Large intestine (tissue), 3 donors: ENCODE data around the gene CLEC7A. TPM values are rescaled to one million over a fixed set of nuclear protein-coding genes. Genes with fewer than 3 reads are reported as not detected.

Experiments
- DNase-seq, 2 donors: peaks; one replicate each; pipeline versions ENCODE4 v3.0.0 to v3.0.0-alpha.2; 2013
- H3K27ac ChIP-seq: one replicate; pipeline ENCODE4 v1.5.1; 2013; ENCODE audit warnings: low read length
- H3K27me3 ChIP-seq: 2 replicates; pipeline ENCODE4 v1.6.1; 2013; ENCODE audit warnings: low read length; ENCODE audit not compliant: control insufficient read depth, insufficient read depth
- H3K36me3 ChIP-seq: 2 replicates; pipeline ENCODE4 v1.6.1; 2013; ENCODE audit warnings: low read length; ENCODE audit not compliant: control insufficient read depth, insufficient read depth
- H3K4me1 ChIP-seq: one replicate; pipeline ENCODE4 v1.6.1; 2013; ENCODE audit warnings: low read length; ENCODE audit not compliant: control insufficient read depth, insufficient read depth
- H3K4me3 ChIP-seq: one replicate; pipeline ENCODE4 v1.5.1; 2013; ENCODE audit warnings: low read length
- H3K9me3 ChIP-seq: one replicate; pipeline ENCODE4 v1.6.1; 2013; ENCODE audit warnings: mild to moderate bottlenecking, low read depth, low read length, moderate library complexity; ENCODE audit not compliant: control insufficient read depth
- WGBS: methylation state at CpG from one replicate; pipeline ENCODE4 v1.1.5; 2013; ENCODE audit warnings: low lambda C conversion rate; ENCODE audit not compliant: insufficient coverage; 5-methylcytosine and 5-hydroxymethylcytosine counted together
- polyA plus RNA-seq: library from polyadenylated mRNA; unstranded; fragments of 120-200 nt; gene quantifications from one replicate; pipeline ENCODE4 v1.2.1, GENCODE V29; 2013

The CLEC7A gene
- polyA plus RNA-seq, 1 donor, result 8.3 TPM

GRCh38 chr12:10165421-10165820 lies 35.4 kb upstream of the CLEC7A start:
- no peak for DNase-seq
- no CpG with 5 or more reads among the region's 1 CpG for WGBS
- Histone ChIP-seq H3K36me3 (no peaks in the 10 kb centered on the region), H3K27me3 (no peaks in the 10 kb centered on the region), H3K4me3 (no peak overlapping the region), H3K4me1 (no peaks in the 10 kb centered on the region), H3K27ac (no peak overlapping the region), H3K9me3 (no peaks in the 10 kb centered on the region)

- Histone ChIP-seq H3K27ac (no peak overlapping the region), H3K27me3 (peaks cover 2% of the 10 kb centered on the region), H3K4me3 (no peak overlapping the region), H3K9me3 (no peaks in the 10 kb centered on the region), H3K4me1 (no peaks in the 10 kb centered on the region), H3K36me3 (no peaks in the 10 kb centered on the region)
- DNase-seq, result no peak
- no CpG with 5 or more reads among the region's 3 CpGs for WGBS
Observed at GRCh38 chr12:10163084-10163483, 33.1 kb upstream of the CLEC7A start.

- no peaks in the 10 kb centered on the region for H3K9me3 ChIP-seq
- 79% methylated on average over 3 of the region's 7 CpGs for WGBS
- DNase-seq, result no peak
- no peaks in the 10 kb centered on the region for H3K36me3 ChIP-seq
- H3K4me1 ChIP-seq, result no peaks in the 10 kb centered on the region
- H3K27ac ChIP-seq, result no peak overlapping the region
- H3K4me3 ChIP-seq, result no peak overlapping the region
- peaks cover 2% of the 10 kb centered on the region for H3K27me3 ChIP-seq
Observed at GRCh38 chr12:10160617-10161385, 30.8 kb upstream of the CLEC7A start.

- no peaks in the 10 kb centered on the region for H3K9me3 ChIP-seq
- no peak overlapping the region for H3K27ac ChIP-seq
- H3K4me1 ChIP-seq, result no peaks in the 10 kb centered on the region
- peaks cover 2% of the 10 kb centered on the region for H3K27me3 ChIP-seq
- DNase-seq, result no peak
- H3K4me3 ChIP-seq, result no peak overlapping the region
- no peaks in the 10 kb centered on the region for H3K36me3 ChIP-seq
- 94% methylated on average over 2 of the region's 3 CpGs for WGBS
Observed at GRCh38 chr12:10159280-10159679, 29.3 kb upstream of the CLEC7A start.

- H3K4me3 ChIP-seq, result no peak overlapping the region
- no peaks in the 10 kb centered on the region for H3K9me3 ChIP-seq
- H3K4me1 ChIP-seq, result peaks cover 3% of the 10 kb centered on the region
- no peak overlapping the region for H3K27ac ChIP-seq
- WGBS, result 100% methylated on average over 2 of the region's 2 CpGs
- no peak for DNase-seq
- no peaks in the 10 kb centered on the region for H3K36me3 ChIP-seq
- peaks cover 2% of the 10 kb centered on the region for H3K27me3 ChIP-seq
Observed at GRCh38 chr12:10158406-10158805, 28.4 kb upstream of the CLEC7A start.

- 100% methylated on average over 1 of the region's 3 CpGs for WGBS
Observed at GRCh38 chr12:10155966-10156365, 26.0 kb upstream of the CLEC7A start.

GRCh38 chr12:10154145-10154496 lies 24.1 kb upstream of the CLEC7A start:
- H3K9me3 ChIP-seq, result no peaks in the 10 kb centered on the region
- WGBS, result 86% methylated on average over 1 of the region's 6 CpGs
- DNase-seq, result no peak
- no peaks in the 10 kb centered on the region for H3K27me3 ChIP-seq
- peak overlapping the region; percentile 67 for H3K4me3 ChIP-seq
- peaks cover 3% of the 10 kb centered on the region for H3K4me1 ChIP-seq
- no peaks in the 10 kb centered on the region for H3K36me3 ChIP-seq
- peak overlapping the region; percentile 65 for H3K27ac ChIP-seq

More at GRCh38 chr12:10155966-10156365, 26.0 kb upstream of the CLEC7A start:
- no peak for DNase-seq
- Histone ChIP-seq H3K36me3 (no peaks in the 10 kb centered on the region), H3K27me3 (peaks cover 2% of the 10 kb centered on the region), H3K4me1 (peaks cover 3% of the 10 kb centered on the region), H3K9me3 (no peaks in the 10 kb centered on the region), H3K27ac (no peak overlapping the region), H3K4me3 (no peak overlapping the region)

- peak overlapping the region; percentile 67 for H3K4me3 ChIP-seq
- H3K9me3 ChIP-seq, result no peaks in the 10 kb centered on the region
- H3K4me1 ChIP-seq, result peaks cover 3% of the 10 kb centered on the region
- no peaks in the 10 kb centered on the region for H3K36me3 ChIP-seq
- DNase-seq, result peak; percentile 48 to 87
- peak overlapping the region; percentile 65 for H3K27ac ChIP-seq
- 0% methylated on average over 2 of the region's 46 CpGs for WGBS
- H3K27me3 ChIP-seq, result no peaks in the 10 kb centered on the region
Observed at GRCh38 chr12:10153271-10154144, 23.5 kb upstream of the CLEC7A start.

- Histone ChIP-seq H3K9me3 (no peaks in the 10 kb centered on the region), H3K4me3 (no peak overlapping the region), H3K36me3 (no peaks in the 10 kb centered on the region), H3K27me3 (no peaks in the 10 kb centered on the region), H3K4me1 (peaks cover 3% of the 10 kb centered on the region), H3K27ac (no peak overlapping the region)
- no CpG with 5 or more reads among the region's 2 CpGs for WGBS
- no peak for DNase-seq
Observed at GRCh38 chr12:10151621-10152020, 21.6 kb upstream of the CLEC7A start.

- DNase-seq, result no peak
- Histone ChIP-seq H3K4me3 (no peak overlapping the region), H3K27ac (no peak overlapping the region), H3K27me3 (no peaks in the 10 kb centered on the region), H3K36me3 (no peaks in the 10 kb centered on the region), H3K4me1 (peaks cover 8% of the 10 kb centered on the region), H3K9me3 (no peaks in the 10 kb centered on the region)
- WGBS, result no CpG with 5 or more reads among the region's 5 CpGs
Observed at GRCh38 chr12:10147714-10148403, 17.9 kb upstream of the CLEC7A start.
